Right lobe of liver (tissue), 4 donors: ENCODE data around the gene ICAM3.

Experiments used
- POLR2A ChIP-seq: fragments of 450-650 bp; IDR thresholded peaks from one replicate; pipeline ENCODE4 v1.6.1; 2017; ENCODE audit warnings: antibody characterized with exemption, mild to moderate bottlenecking
- TF ChIP-seq, protein P1 (sequence below), 4 donors: fragments of 200-600 bp in 3 of 4; fragments of 450-650 bp in 1 of 4; IDR thresholded peaks; one replicate each; pipeline versions ENCODE4 v1.5.1 to v1.8.0; 2016 to 2022; ENCODE audit warnings: antibody characterized with exemption in 4 of 4, mild to moderate bottlenecking in 2 of 4
- donor health status: DM: no; HTN: no; CAD: no.
- donor health status: DM: no; HTN: no; CAD: no.
- donor health status: DM: no; HTN: yes; CAD: no.

DNA sequence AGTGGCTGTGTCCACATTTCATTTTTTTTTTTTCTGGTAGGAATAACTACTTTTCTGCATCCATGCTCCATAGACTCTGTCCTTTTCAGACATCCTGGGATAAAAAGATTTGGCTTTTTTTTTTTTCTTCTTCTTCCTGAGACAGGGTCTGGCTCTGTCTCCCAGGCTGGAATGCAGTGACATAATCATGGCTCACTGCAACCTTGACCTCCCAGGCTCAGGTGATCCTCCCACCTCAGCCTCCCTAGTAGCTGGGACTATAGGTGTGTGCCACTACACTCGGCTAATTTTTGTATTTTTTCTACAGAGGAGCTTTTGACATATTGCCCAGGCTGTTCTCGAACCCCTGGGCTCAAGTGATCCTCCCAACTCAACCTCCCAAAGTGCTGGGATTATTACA is 4.1 kb upstream of the ICAM3 start:
- TF ChIP-seq, protein P1, sequence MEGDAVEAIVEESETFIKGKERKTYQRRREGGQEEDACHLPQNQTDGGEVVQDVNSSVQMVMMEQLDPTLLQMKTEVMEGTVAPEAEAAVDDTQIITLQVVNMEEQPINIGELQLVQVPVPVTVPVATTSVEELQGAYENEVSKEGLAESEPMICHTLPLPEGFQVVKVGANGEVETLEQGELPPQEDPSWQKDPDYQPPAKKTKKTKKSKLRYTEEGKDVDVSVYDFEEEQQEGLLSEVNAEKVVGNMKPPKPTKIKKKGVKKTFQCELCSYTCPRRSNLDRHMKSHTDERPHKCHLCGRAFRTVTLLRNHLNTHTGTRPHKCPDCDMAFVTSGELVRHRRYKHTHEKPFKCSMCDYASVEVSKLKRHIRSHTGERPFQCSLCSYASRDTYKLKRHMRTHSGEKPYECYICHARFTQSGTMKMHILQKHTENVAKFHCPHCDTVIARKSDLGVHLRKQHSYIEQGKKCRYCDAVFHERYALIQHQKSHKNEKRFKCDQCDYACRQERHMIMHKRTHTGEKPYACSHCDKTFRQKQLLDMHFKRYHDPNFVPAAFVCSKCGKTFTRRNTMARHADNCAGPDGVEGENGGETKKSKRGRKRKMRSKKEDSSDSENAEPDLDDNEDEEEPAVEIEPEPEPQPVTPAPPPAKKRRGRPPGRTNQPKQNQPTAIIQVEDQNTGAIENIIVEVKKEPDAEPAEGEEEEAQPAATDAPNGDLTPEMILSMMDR (IDR thresholded peaks at IDR 0.05): no peak
- no peak for TF ChIP-seq POLR2A
